SU-DHL-6 (cell line): ENCODE data around the gene GAS2L2.

ENCODE experiments used
- H2AFZ ChIP-seq: fragments of 200-600 bp; sonication (generic); 2 replicates; pipeline ENCODE4 v1.6.1; 2014; ENCODE audit warnings: low read depth, mild to moderate bottlenecking, moderate library complexity, mixed read lengths, antibody characterized with exemption, low read length; ENCODE audit not compliant: severe bottlenecking
- H3F3A ChIP-seq: fragments of 200-600 bp; shearing (Covaris generic); 2 replicates; pipeline ENCODE4 v1.6.0; 2016; ENCODE audit warnings: antibody characterized with exemption, mild to moderate bottlenecking; ENCODE audit not compliant: insufficient read depth
- H3K27ac ChIP-seq: fragments of 200-600 bp; sonication (generic); 2 replicates; pipeline ENCODE4 v1.5.1; 2016; ENCODE audit warnings: low read depth, mild to moderate bottlenecking, low read length, moderate library complexity, mixed read lengths
- H3K27me3 ChIP-seq: fragments of 200-600 bp; sonication (generic), shearing (Covaris generic); 2 replicates; pipeline ENCODE4 v1.6.0; 2014; ENCODE audit warnings: mild to moderate bottlenecking, low read length
- H3K36me3 ChIP-seq: fragments of 200-600 bp; sonication (generic); 2 replicates; pipeline ENCODE4 v1.6.1; 2014; ENCODE audit warnings: mild to moderate bottlenecking, low read length, mixed read lengths
- H3K4me2 ChIP-seq: fragments of 300-600, 200-600 bp; shearing (Covaris generic), sonication (generic); 2 replicates; pipeline ENCODE4 v1.6.0; 2014; ENCODE audit warnings: low read length, low read depth, mild to moderate bottlenecking; ENCODE audit not compliant: poor library complexity, severe bottlenecking
- H3K4me3 ChIP-seq: fragments of 200-600 bp; sonication (generic); 2 replicates; pipeline ENCODE4 v1.5.1; 2014; ENCODE audit warnings: antibody characterized with exemption, low read length, mild to moderate bottlenecking, mixed read lengths; ENCODE audit not compliant: insufficient read depth, poor library complexity, severe bottlenecking
- H3K79me2 ChIP-seq: fragments of 200-600 bp; sonication (generic); 2 replicates; pipeline ENCODE4 v1.6.1; 2014; ENCODE audit warnings: mild to moderate bottlenecking, low read length, moderate library complexity; ENCODE audit not compliant: insufficient read depth
- H3K9ac ChIP-seq: fragments of 200-600 bp; sonication (generic); 2 replicates; pipeline ENCODE4 v1.7.0; 2014; ENCODE audit warnings: mild to moderate bottlenecking, low read length
- H3K9me2 ChIP-seq: fragments of 200-600 bp; sonication (generic); replicated peaks from 2 replicates; pipeline ENCODE4 v1.6.1; 2014; ENCODE audit warnings: low read length; ENCODE audit not compliant: insufficient read depth
- H3K9me3 ChIP-seq: fragments of 200-600 bp; sonication (generic); 2 replicates; pipeline ENCODE4 v1.6.1; 2014; ENCODE audit warnings: low read length, mixed read lengths; ENCODE audit not compliant: insufficient read depth
- H4K20me1 ChIP-seq: fragments of 200-600 bp; sonication (generic); 2 replicates; pipeline ENCODE4 v1.6.1; 2014; ENCODE audit warnings: low read depth, mild to moderate bottlenecking, antibody characterized with exemption, low read length, moderate library complexity, mixed read lengths
- CTCF ChIP-seq: fragments of 200-600 bp; sonication (generic); IDR thresholded peaks from one replicate; pipeline ENCODE4 v1.5.1; 2017; ENCODE audit warnings: antibody characterized with exemption, mild to moderate bottlenecking, low read length, moderate library complexity; ENCODE audit not compliant: insufficient read depth, poor library complexity, severe bottlenecking
- EZH2phosphoT487 ChIP-seq: fragments of 200-600 bp; sonication (generic), shearing (Covaris generic); conservative IDR thresholded peaks from 2 replicates; pipeline ENCODE4 v1.6.1; 2018; ENCODE audit warnings: mild to moderate bottlenecking, antibody characterized with exemption, low read length, moderate library complexity, mixed read lengths

The GAS2L2 gene

GRCh38 chr17:35734396-35734795 is 18.6 kb downstream of the GAS2L2 start:
- no peak overlapping the region for H3K27ac ChIP-seq
- TF ChIP-seq CTCF, result no peak
- no peak for TF ChIP-seq EZH2phosphoT487
- H3K4me3 ChIP-seq, result no peak overlapping the region
- no peaks in the 10 kb centered on the region for H3F3A ChIP-seq
- H3K36me3 ChIP-seq, result no peaks in the 10 kb centered on the region
- no peak overlapping the region for H3K9ac ChIP-seq
- H3K9me3 ChIP-seq, result no peaks in the 10 kb centered on the region
- H3K79me2 ChIP-seq, result no peaks in the 10 kb centered on the region
- H3K9me2 ChIP-seq, result no peaks in the 10 kb centered on the region
- H4K20me1 ChIP-seq, result no peaks in the 10 kb centered on the region
- no peak overlapping the region for H2AFZ ChIP-seq
- no peak overlapping the region for H3K4me2 ChIP-seq
- H3K27me3 ChIP-seq, result no peaks in the 10 kb centered on the region

GRCh38 chr17:35733366-35733765 is 19.7 kb downstream of the GAS2L2 start:
- H3K4me2 ChIP-seq, result no peak overlapping the region
- no peaks in the 10 kb centered on the region for H3F3A ChIP-seq
- TF ChIP-seq EZH2phosphoT487 (no peak), CTCF (no peak)
- no peaks in the 10 kb centered on the region for H3K9me2 ChIP-seq
- no peak overlapping the region for H3K9ac ChIP-seq
- H3K27me3 ChIP-seq, result no peaks in the 10 kb centered on the region
- no peak overlapping the region for H3K4me3 ChIP-seq
- no peaks in the 10 kb centered on the region for H3K79me2 ChIP-seq
- no peak overlapping the region for H3K27ac ChIP-seq
- no peaks in the 10 kb centered on the region for H3K36me3 ChIP-seq
- H4K20me1 ChIP-seq, result no peaks in the 10 kb centered on the region
- H3K9me3 ChIP-seq, result no peaks in the 10 kb centered on the region
- H2AFZ ChIP-seq, result no peak overlapping the region

- Histone ChIP-seq H3K36me3 (no peaks in the 10 kb centered on the region), H3K9me2 (no peaks in the 10 kb centered on the region), H2AFZ (no peak overlapping the region), H4K20me1 (no peaks in the 10 kb centered on the region), H3K4me2 (no peak overlapping the region), H3K9ac (no peak overlapping the region), H3F3A (no peaks in the 10 kb centered on the region), H3K4me3 (no peak overlapping the region), H3K79me2 (no peaks in the 10 kb centered on the region), H3K9me3 (no peaks in the 10 kb centered on the region), H3K27me3 (no peaks in the 10 kb centered on the region), H3K27ac (no peak overlapping the region)
- TF ChIP-seq EZH2phosphoT487 (no peak), CTCF (no peak)
These were observed 20.3 kb downstream of the GAS2L2 start for GRCh38 chr17:35732806-35733136.
